Psoas muscle (tissue), 8 donors: Measurements from ENCODE around the gene KCNN4. TPM values are rescaled to one million over a fixed set of nuclear protein-coding genes. Genes with fewer than 3 reads are reported as not detected.

ENCODE experiments used
- ATAC-seq, 4 donors: fragments of 200-7000 bp; cut with Tn5 transposase; one replicate each; pipeline ENCODE4 v1.9.1; 2020; ENCODE audit warnings: moderate library complexity in 3 of 4, mild to moderate bottlenecking in 2 of 4
- DNase-seq, 2 donors: peaks; one replicate each; pipeline ENCODE4 v3.0.0-alpha.2; 2020
- H3K27ac ChIP-seq: fragments of 200-600 bp; one replicate; pipeline ENCODE4 v1.8.0; 2022
- H3K27me3 ChIP-seq, 3 donors: fragments of 200-600 bp in 1 of 3; one replicate each; pipeline versions ENCODE4 v1.6.1 to v1.8.0; 2013 to 2022; ENCODE audit warnings: low read length in 2 of 3, mild to moderate bottlenecking in 2 of 3, moderate library complexity in 1 of 3; ENCODE audit not compliant: insufficient read depth in 3 of 3
- H3K36me3 ChIP-seq, 2 donors: fragments of 200-600 bp in 1 of 2; one replicate each; pipeline versions ENCODE4 v1.6.1 to v1.8.0; 2013 to 2022; ENCODE audit warnings: low read depth in 1 of 2, mild to moderate bottlenecking in 1 of 2, moderate library complexity in 1 of 2; ENCODE audit not compliant: insufficient read depth in 1 of 2
- H3K4me1 ChIP-seq: fragments of 200-600 bp; one replicate; pipeline ENCODE4 v1.8.0; 2022
- H3K4me3 ChIP-seq: fragments of 200-600 bp; one replicate; pipeline ENCODE4 v1.8.0; 2022; ENCODE audit warnings: mild to moderate bottlenecking
- H3K9me3 ChIP-seq: fragments of 200-600 bp; one replicate; pipeline ENCODE4 v1.8.0; 2022
- CTCF ChIP-seq: fragments of 200-600 bp; IDR thresholded peaks from one replicate; pipeline ENCODE4 v1.8.0; 2022; ENCODE audit warnings: antibody characterized with exemption
- WGBS, 3 donors: extraction: QIAGEN DNeasy Blood & Tissue Kit; methylation state at CpG; one replicate each; pipeline versions ENCODE4 v1.1.6 to v1.1.7; 2013; 5-methylcytosine and 5-hydroxymethylcytosine counted together
- intact Hi-C, 2 donors: fragments of 100-400 bp; cut with DNase I; formaldehyde crosslinking; loops; one replicate each; pipeline versions ENCODE4 v1.11.0 to v1.14.2; 2022
- polyA plus RNA-seq, 3 donors: library from polyadenylated mRNA; stranded (reverse); fragments of 200-250 nt; gene quantifications; one replicate each; pipeline ENCODE4 v1.2.3, GENCODE V29; 2013
- total RNA-seq, 4 donors: library from RNA; stranded (reverse); fragmentation: NEBNext Ultra II Directional in 2 of 4; extraction: Animal tissue kit (Norgen Biotek cat#: 25700) in 2 of 4; gene quantifications; one replicate each; pipeline versions ENCODE4 v1.2.1 to v1.2.4, GENCODE V29; 2021 to 2023
- donor health status: healthy with polysubstance abuse.
- donor health status: DM: no; HTN: no; CAD: no; lungs with moderate emphysema.
- donor health status: Bipolar disorder and iron deficiency.
- donor health status: healthy.
- donor health status: DM: yes; HTN: yes; CAD: no.
- donor health status: DM: no; HTN: no; CAD: no.
- donor health status: DM: no; HTN: no; CAD: no.
- donor health status: DM: yes; HTN: yes; CAD: no.

The KCNN4 gene
- total and polyA plus RNA-seq, 7 donors, result 0.09 to 0.89 (median 0.30) TPM

- ATAC-seq (no peak), DNase-seq (peak in 1 of 2 donors; percentile 42)
- H3K36me3 ChIP-seq, result peaks cover 0 to 2% of the 10 kb centered on the region in 2 donors
- no peak overlapping the region for H3K27ac ChIP-seq
- H3K4me3 ChIP-seq, result peak overlapping the region; percentile 56
- intact Hi-C loops, result no loop called here
- no peaks in the 10 kb centered on the region for H3K9me3 ChIP-seq
- no peaks in the 10 kb centered on the region for H3K4me1 ChIP-seq
- H3K27me3 ChIP-seq, result peaks cover 0 to 36% (median 23%) of the 10 kb centered on the region in 3 donors
- WGBS, 3 donors, result 14 to 18% (median 16%) methylated on average over 54 to 70 of the region's 70 CpGs
- no peak for TF ChIP-seq CTCF
These were observed 18.0 kb upstream of the KCNN4 start for GRCh38 chr19:43798546-43799409.

GRCh38 chr19:43798026-43798545 is 17.3 kb upstream of the KCNN4 start:
- Histone ChIP-seq H3K27me3 (peaks cover 0 to 36% (median 23%) of the 10 kb centered on the region in 3 donors), H3K4me1 (no peaks in the 10 kb centered on the region), H3K9me3 (no peaks in the 10 kb centered on the region), H3K27ac (no peak overlapping the region), H3K36me3 (peaks cover 0 to 2% of the 10 kb centered on the region in 2 donors), H3K4me3 (peak overlapping the region; percentile 56)
- no peak for DNase-seq
- TF ChIP-seq CTCF, result no peak
- whole genome bisulfite sequencing, 3 donors, result 42 to 50% (median 45%) methylated on average over 5 of the region's 5 CpGs
- intact Hi-C loops, result no loop called here
- no peak for ATAC-seq

- Histone ChIP-seq H3K27ac (no peak overlapping the region), H3K4me1 (no peaks in the 10 kb centered on the region), H3K4me3 (no peak overlapping the region), H3K27me3 (peaks cover 0 to 36% (median 23%) of the 10 kb centered on the region in 3 donors), H3K36me3 (peaks cover 0 to 2% of the 10 kb centered on the region in 2 donors), H3K9me3 (no peaks in the 10 kb centered on the region)
- 67 to 81% (median 80%) methylated on average over 5 to 7 of the region's 7 CpGs for WGBS, 3 donors
- ATAC-seq (no peak), DNase-seq (no peak)
- intact Hi-C loops, result no loop called here
- TF ChIP-seq CTCF, result no peak
These were observed 16.8 kb upstream of the KCNN4 start for GRCh38 chr19:43797556-43797955.

GRCh38 chr19:43797118-43797517 is 16.3 kb upstream of the KCNN4 start:
- TF ChIP-seq CTCF, result no peak
- Histone ChIP-seq H3K9me3 (no peaks in the 10 kb centered on the region), H3K36me3 (peaks cover 0 to 2% of the 10 kb centered on the region in 2 donors), H3K4me1 (no peaks in the 10 kb centered on the region), H3K27me3 (peaks cover 0 to 36% (median 20%) of the 10 kb centered on the region in 3 donors), H3K4me3 (no peak overlapping the region), H3K27ac (no peak overlapping the region)
- whole genome bisulfite sequencing, 3 donors, result 28 to 50% (median 39%) methylated on average over 6 of the region's 6 CpGs
- no peak for ATAC-seq
- DNase-seq, result no peak
- intact Hi-C loops, result no loop called here
